Progenitor cell of endocrine pancreas (in vitro differentiated cells): ENCODE data around the gene ARMC8. TPM values are rescaled to one million over a fixed set of nuclear protein-coding genes. Genes with fewer than 3 reads are reported as not detected.

Experiments used
- DNase-seq: peaks from one replicate; pipeline ENCODE4 v3.0.0; 2021; ENCODE audit warnings: low spot score; ENCODE audit not compliant: unreplicated experiment
- H3K27ac Mint-ChIP-seq: 2 replicates; pipeline ENCODE4 v1.8.0; 2021; ENCODE audit warnings: mild to moderate bottlenecking, moderate library complexity, mixed read lengths
- H3K27me3 Mint-ChIP-seq: 2 replicates; pipeline ENCODE4 v1.8.0; 2021; ENCODE audit warnings: mixed read lengths
- H3K36me3 Mint-ChIP-seq: 2 replicates; pipeline ENCODE4 v1.8.0; 2022; ENCODE audit warnings: mixed read lengths; ENCODE audit not compliant: insufficient read depth
- H3K4me1 Mint-ChIP-seq: 2 replicates; pipeline ENCODE4 v1.8.0; 2021; ENCODE audit warnings: low read depth, mixed read lengths
- H3K4me3 Mint-ChIP-seq: 2 replicates; pipeline ENCODE4 v1.8.0; 2021; ENCODE audit warnings: low read depth, mild to moderate bottlenecking, moderate library complexity, mixed read lengths
- H3K9me3 Mint-ChIP-seq: 2 replicates; pipeline ENCODE4 v1.8.0; 2021; ENCODE audit warnings: low read depth, mixed read lengths
- total RNA-seq: library from RNA; stranded (reverse); gene quantifications from 2 replicates; pipeline ENCODE4 v1.2.1, GENCODE V29; 2021
- TF ChIP-seq, protein P1 (sequence below): fragments of 200-600 bp; sonication (generic); IDR thresholded peaks from one replicate; pipeline ENCODE4 v1.5.0; 2021; ENCODE audit warnings: antibody characterized with exemption, mild to moderate bottlenecking; ENCODE audit not compliant: unreplicated experiment

Gene ARMC8
- total RNA-seq, 1 donor from 2014 or later, result 71.3 TPM

DNA sequence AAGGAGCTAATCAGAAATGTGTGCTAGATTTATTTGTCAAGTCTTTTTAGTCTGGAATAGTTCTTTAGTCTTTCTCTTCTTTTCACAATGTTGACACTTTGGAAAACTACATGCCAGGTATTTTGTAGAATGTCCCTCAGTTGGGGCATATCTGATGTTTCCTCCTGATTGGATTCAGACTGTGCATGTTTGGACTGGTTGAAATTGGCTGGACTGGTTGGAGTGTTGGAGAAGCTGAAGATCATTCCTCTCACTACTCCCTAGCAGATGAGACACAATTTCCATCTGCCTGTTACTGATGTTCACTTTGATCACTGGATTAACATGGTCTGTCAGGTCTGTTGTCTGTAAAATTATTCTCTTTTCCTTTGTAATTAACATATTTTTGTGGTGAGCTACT lies 138.9 kb downstream of the ARMC8 start:
- H3K27ac Mint-ChIP-seq, result no peak overlapping the region
- no peaks in the 10 kb centered on the region for H3K9me3 Mint-ChIP-seq
- peaks cover 12% of the 10 kb centered on the region for H3K27me3 Mint-ChIP-seq
- DNase-seq, result no peak
- H3K4me1 Mint-ChIP-seq, result peaks cover 8% of the 10 kb centered on the region
- H3K4me3 Mint-ChIP-seq, result no peak overlapping the region
- TF ChIP-seq, protein P1, sequence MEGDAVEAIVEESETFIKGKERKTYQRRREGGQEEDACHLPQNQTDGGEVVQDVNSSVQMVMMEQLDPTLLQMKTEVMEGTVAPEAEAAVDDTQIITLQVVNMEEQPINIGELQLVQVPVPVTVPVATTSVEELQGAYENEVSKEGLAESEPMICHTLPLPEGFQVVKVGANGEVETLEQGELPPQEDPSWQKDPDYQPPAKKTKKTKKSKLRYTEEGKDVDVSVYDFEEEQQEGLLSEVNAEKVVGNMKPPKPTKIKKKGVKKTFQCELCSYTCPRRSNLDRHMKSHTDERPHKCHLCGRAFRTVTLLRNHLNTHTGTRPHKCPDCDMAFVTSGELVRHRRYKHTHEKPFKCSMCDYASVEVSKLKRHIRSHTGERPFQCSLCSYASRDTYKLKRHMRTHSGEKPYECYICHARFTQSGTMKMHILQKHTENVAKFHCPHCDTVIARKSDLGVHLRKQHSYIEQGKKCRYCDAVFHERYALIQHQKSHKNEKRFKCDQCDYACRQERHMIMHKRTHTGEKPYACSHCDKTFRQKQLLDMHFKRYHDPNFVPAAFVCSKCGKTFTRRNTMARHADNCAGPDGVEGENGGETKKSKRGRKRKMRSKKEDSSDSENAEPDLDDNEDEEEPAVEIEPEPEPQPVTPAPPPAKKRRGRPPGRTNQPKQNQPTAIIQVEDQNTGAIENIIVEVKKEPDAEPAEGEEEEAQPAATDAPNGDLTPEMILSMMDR, result no peak
- H3K36me3 Mint-ChIP-seq, result no peaks in the 10 kb centered on the region

DNA sequence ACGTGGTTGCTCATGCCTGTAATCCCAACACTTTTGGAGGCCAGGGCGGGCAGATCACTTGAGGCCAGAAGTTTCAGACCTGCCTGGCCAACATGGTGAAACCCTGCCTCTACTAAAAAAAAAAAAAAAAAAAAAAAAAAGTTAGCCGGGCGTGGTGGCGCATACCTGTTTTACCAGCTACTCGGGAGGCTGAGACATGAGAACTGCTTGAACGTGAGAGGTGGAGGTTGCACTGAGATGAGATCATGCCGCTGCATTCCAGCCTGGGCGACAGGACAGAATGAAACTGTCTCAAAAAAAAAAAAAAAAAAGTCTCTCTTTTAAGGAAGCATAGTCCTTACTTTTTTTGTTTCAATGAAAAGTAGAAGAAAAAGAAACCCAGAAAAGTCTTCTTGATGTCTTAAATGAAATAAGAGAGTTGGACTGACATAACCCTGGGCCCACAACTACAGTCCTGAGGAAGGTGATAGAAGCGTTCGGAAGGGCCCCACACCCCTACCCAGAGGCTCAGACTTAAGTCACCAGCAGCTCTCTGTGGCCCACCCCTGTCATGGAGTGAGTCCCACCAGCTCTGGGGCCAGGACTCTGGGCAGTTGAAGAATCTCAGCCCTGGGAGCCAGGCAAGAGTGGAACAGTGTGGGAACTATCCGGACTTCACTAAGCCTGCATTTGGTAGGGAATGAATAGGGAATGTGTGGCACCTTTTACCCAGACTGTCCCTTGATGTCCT lies 139.9 kb downstream of the ARMC8 start:
- no peak for DNase-seq
- Mint-ChIP-seq H3K4me3 (no peak overlapping the region), H3K4me1 (peaks cover 5% of the 10 kb centered on the region), H3K27ac (no peak overlapping the region), H3K27me3 (peaks cover 7% of the 10 kb centered on the region), H3K9me3 (no peaks in the 10 kb centered on the region), H3K36me3 (no peaks in the 10 kb centered on the region)
- TF ChIP-seq, protein P1, result no peak

DNA sequence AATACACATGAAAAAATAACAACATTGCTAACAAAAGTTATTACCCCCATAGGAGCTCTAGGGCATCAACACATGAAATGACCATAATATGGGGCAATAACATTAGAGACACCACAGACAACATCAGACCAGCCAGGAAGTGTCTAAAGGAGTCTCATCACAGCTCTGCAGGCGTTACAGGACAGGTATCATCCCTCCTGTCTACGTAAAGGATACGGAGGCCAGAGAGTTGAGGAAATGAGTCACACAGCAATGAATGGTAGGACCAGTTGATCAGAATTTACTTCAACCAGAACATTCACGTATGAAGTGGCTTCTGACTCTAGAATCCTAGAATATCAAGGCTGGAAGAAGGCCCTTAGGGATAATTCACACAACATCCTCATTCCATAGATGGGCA lies 140.7 kb downstream of the ARMC8 start:
- Mint-ChIP-seq H3K4me3 (no peak overlapping the region), H3K27ac (no peak overlapping the region), H3K4me1 (peaks cover 5% of the 10 kb centered on the region), H3K36me3 (no peaks in the 10 kb centered on the region), H3K9me3 (no peaks in the 10 kb centered on the region), H3K27me3 (peaks cover 7% of the 10 kb centered on the region)
- TF ChIP-seq, protein P1, result no peak
- DNase-seq, result no peak

DNA sequence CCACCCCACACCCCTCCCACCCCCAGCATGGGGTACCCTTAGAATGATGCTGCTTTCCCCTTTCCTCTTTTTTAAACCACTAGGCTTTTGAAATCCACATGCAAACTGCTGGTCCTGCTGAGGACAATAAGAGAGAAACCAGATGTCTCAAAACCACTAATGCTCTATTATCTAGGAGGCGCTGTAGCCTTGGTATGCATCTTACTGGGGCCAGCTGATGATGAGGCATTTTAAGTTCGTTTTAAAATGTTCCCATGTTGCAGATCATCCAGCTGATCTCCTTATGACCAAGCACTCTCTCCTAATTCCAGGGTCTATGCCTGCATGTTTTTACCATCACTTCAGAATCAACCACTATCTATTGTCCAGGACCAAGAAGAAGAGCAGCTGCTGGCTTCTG lies 141.2 kb downstream of the ARMC8 start:
- H3K27me3 Mint-ChIP-seq, result peaks cover 7% of the 10 kb centered on the region
- peak overlapping the region; percentile 91 for H3K4me3 Mint-ChIP-seq
- no peaks in the 10 kb centered on the region for H3K9me3 Mint-ChIP-seq
- H3K4me1 Mint-ChIP-seq, result peaks cover 5% of the 10 kb centered on the region
- no peaks in the 10 kb centered on the region for H3K36me3 Mint-ChIP-seq
- no peak overlapping the region for H3K27ac Mint-ChIP-seq
- no peak for DNase-seq
- TF ChIP-seq, protein P1, result no peak

DNA sequence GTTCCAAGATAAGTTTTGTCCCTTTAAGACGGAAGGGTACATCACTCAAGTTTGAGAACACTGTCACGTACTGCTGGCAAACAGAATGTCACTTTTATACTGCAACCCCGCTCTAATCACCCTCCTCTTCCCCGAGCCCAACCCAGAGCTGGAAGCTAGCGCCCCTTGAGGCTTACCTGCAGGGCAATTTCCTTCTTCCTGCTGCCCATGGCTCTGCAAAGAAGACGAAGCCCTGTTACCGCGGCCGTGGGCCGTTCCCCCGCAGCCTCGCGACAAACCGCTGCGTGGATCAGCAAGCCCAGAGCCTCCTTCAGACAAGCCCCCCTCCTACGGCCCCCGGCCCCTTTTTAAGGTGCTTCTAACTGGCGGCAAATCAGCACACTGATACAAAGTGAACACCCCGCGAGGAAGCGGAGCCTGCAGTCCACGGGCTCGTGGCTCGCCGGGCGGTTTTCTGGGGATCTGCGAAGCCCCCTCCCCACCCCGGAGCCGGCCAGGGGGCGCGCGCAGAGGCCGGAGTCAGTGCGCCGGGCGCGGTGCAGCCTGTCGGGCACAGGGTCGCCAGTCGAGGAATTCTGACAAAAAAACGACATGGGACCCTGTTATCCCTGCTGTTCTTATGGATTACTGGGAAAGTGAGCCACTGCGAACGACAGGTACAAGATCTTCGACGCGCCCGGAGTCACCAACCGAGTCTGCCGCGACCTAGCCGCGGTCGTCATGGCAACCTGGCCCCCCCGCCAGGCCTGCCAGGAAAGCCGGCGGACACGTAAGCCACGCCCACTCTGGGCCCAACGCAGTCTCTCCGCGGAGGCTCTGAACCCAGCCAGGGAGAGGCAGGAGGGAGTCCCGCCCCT lies 142.3 kb downstream of the ARMC8 start, which contains the start of gene NME9:
NME9 (minus strand) TSS at position 725 of the 857 bp plus-strand sequence; CDS start at position 209, 516 bp downstream.
- Mint-ChIP-seq H3K4me1 (peaks cover 6% of the 10 kb centered on the region), H3K4me3 (peak within 1 kb of the TSS; percentile 91), H3K27ac (peak within 1 kb of the TSS; percentile 85), H3K27me3 (peaks cover 7% of the 10 kb centered on the region), H3K36me3 (no peaks in the 10 kb centered on the region), H3K9me3 (no peaks in the 10 kb centered on the region)
- DNase-seq, result peak; percentile 93
- TF ChIP-seq, protein P1, result peak; percentile 73
